H1 (cell line): Measurements from ENCODE around the gene KPNA3. TPM values are rescaled to one million over a fixed set of nuclear protein-coding genes. Genes with fewer than 3 reads are reported as not detected.

Experiments used
- CTCF ChIA-PET: fragments of 300-600 bp; sonication (Branson Sonifier 250); formaldehyde crosslinking; loops from one replicate; lab custom pipeline; 2021; ENCODE audit not compliant: partially characterized antibody; lab: Charles Lee
- POLR2A ChIA-PET: fragments of 300-600 bp; sonication (Branson Sonifier 250); formaldehyde crosslinking; loops from one replicate; lab custom pipeline; 2021; ENCODE audit warnings: inconsistent platforms; ENCODE audit not compliant: partially characterized antibody; lab: Charles Lee
- DNase-seq, 2 experiments: peaks; one replicate each; pipeline versions ENCODE4 v3.0.0 to v3.0.0-alpha.2; 2010 to 2022; ENCODE audit warnings: low spot score in 2 of 2, low read depth in 1 of 2, mixed read lengths in 1 of 2
- FAIRE-seq: peaks from 2 replicates; lab custom pipeline; 2011; peaks lifted over from hg19 to GRCh38; lab: Jason Lieb, UNC
- H2AFZ ChIP-seq: 2 replicates; pipeline ENCODE4 v1.8.1; 2012; ENCODE audit warnings: low read length, inconsistent platforms
- H2AK5ac ChIP-seq: 2 replicates; pipeline ENCODE4 v1.6.1; 2013; ENCODE audit warnings: low read depth, low read length
- H2BK120ac ChIP-seq: replicated peaks from 2 replicates; pipeline ENCODE3; 2013; ENCODE audit warnings: low read depth, low read length, inconsistent platforms
- H2BK12ac ChIP-seq: 2 replicates; pipeline ENCODE4 v1.6.1; 2013; ENCODE audit warnings: low read depth, low read length
- H2BK15ac ChIP-seq: 2 replicates; pipeline ENCODE4 v1.6.1; 2013; ENCODE audit warnings: low read length
- H2BK20ac ChIP-seq: 2 replicates; pipeline ENCODE4 v1.6.1; 2013; ENCODE audit warnings: low read length
- H2BK5ac ChIP-seq: 2 replicates; pipeline ENCODE4 v1.6.1; 2013; ENCODE audit warnings: low read depth, low read length
- H3K14ac ChIP-seq: 2 replicates; pipeline ENCODE4 v1.6.1; 2013; ENCODE audit warnings: inconsistent platforms; ENCODE audit not compliant: insufficient read length
- H3K18ac ChIP-seq: 2 replicates; pipeline ENCODE4 v1.6.1; 2013; ENCODE audit warnings: low read length; ENCODE audit errors: extremely low read depth
- H3K23ac ChIP-seq: 2 replicates; pipeline ENCODE4 v1.6.1; 2013; ENCODE audit warnings: inconsistent platforms; ENCODE audit not compliant: insufficient read length
- H3K23me2 ChIP-seq: 2 replicates; pipeline ENCODE4 v1.6.1; 2013; ENCODE audit warnings: low read depth, low read length
- H3K27ac ChIP-seq: 2 replicates; pipeline ENCODE4 v1.6.1; 2011; ENCODE audit warnings: low read depth, low read length, inconsistent platforms
- H3K27me3 ChIP-seq, 4 experiments: replicated peaks in 1 of 4; 1 replicate in 1 of 4; 2 replicates in 3 of 4; pipeline versions ENCODE4 v1.6.1 to v1.8.1; 2011 to 2013; ENCODE audit warnings: low read length in 3 of 4, mild to moderate bottlenecking in 3 of 4, inconsistent platforms in 2 of 4, mixed read lengths in 2 of 4, moderate library complexity in 1 of 4; ENCODE audit not compliant: control insufficient read depth in 3 of 4, insufficient read depth in 3 of 4; ENCODE audit errors: extremely low read depth in 1 of 4
- H3K36me3 ChIP-seq, 4 experiments: 2 replicates each; pipeline versions ENCODE4 v1.6.1 to v1.8.1; 2011 to 2013; ENCODE audit warnings: mild to moderate bottlenecking in 4 of 4, low read length in 3 of 4, moderate library complexity in 2 of 4, control low read depth in 1 of 4, inconsistent platforms in 1 of 4; ENCODE audit not compliant: insufficient read depth in 4 of 4, control insufficient read depth in 2 of 4
- H3K4ac ChIP-seq: replicated peaks from 2 replicates; pipeline ENCODE3; 2013; ENCODE audit warnings: low read length, low read depth, mixed read lengths, inconsistent platforms; ENCODE audit not compliant: insufficient read length
- H3K4me1 ChIP-seq, 4 experiments: replicated peaks in 1 of 4; 1 replicate in 1 of 4; 2 replicates in 3 of 4; pipeline versions ENCODE4 v1.6.1 to v1.8.1; 2011 to 2013; ENCODE audit warnings: low read length in 3 of 4, inconsistent platforms in 2 of 4, mixed read lengths in 1 of 4; ENCODE audit not compliant: insufficient read depth in 4 of 4, control insufficient read depth in 3 of 4
- H3K4me2 ChIP-seq, 2 experiments: 2 replicates each; pipeline versions ENCODE4 v1.6.1 to v1.8.1; 2011 to 2013; ENCODE audit warnings: low read depth in 2 of 2, low read length in 2 of 2, control low read depth in 1 of 2, inconsistent platforms in 1 of 2, mild to moderate bottlenecking in 1 of 2; ENCODE audit not compliant: insufficient read depth in 1 of 2
- H3K4me3 ChIP-seq, 4 experiments: fragments of 200-600, 300-600 bp in 1 of 4; sonication (generic), shearing (Covaris generic), sonication (Bioruptor Twin) in 1 of 4; 2 replicates each; pipeline versions ENCODE4 v1.5.1 to v1.8.1; 2011 to 2016; ENCODE audit warnings: low read length in 4 of 4, low read depth in 3 of 4, control low read depth in 2 of 4, inconsistent platforms in 2 of 4, mild to moderate bottlenecking in 2 of 4, mixed read lengths in 1 of 4, moderate library complexity in 1 of 4; ENCODE audit not compliant: insufficient read depth in 2 of 4; ENCODE audit errors: extremely low read depth in 1 of 4
- H3K56ac ChIP-seq: replicated peaks from 2 replicates; pipeline ENCODE3; 2013; ENCODE audit warnings: low read depth, mild to moderate bottlenecking, mixed read lengths, low read length, inconsistent platforms; ENCODE audit not compliant: insufficient read length
- H3K79me1 ChIP-seq: 2 replicates; pipeline ENCODE4 v1.6.1; 2013; ENCODE audit warnings: low read depth, low read length, control low read depth
- H3K79me2 ChIP-seq, 2 experiments: 2 replicates each; pipeline versions ENCODE4 v1.6.1 to v1.8.1; 2012 to 2013; ENCODE audit warnings: low read length in 2 of 2, mild to moderate bottlenecking in 2 of 2, inconsistent platforms in 1 of 2; ENCODE audit not compliant: insufficient read depth in 2 of 2, control insufficient read depth in 1 of 2
- H3K9ac ChIP-seq, 4 experiments: replicated peaks in 1 of 4; 1 replicate in 1 of 4; 2 replicates in 3 of 4; pipeline versions ENCODE4 v1.6.1 to v1.8.1; 2011 to 2013; ENCODE audit warnings: low read depth in 3 of 4, low read length in 3 of 4, control low read depth in 2 of 4, mild to moderate bottlenecking in 2 of 4, moderate library complexity in 2 of 4, inconsistent platforms in 1 of 4; ENCODE audit errors: extremely low read depth in 1 of 4
- H3K9me3 ChIP-seq, 2 experiments: 2 replicates each; pipeline versions ENCODE4 v1.6.1 to v1.8.1; 2012 to 2013; ENCODE audit warnings: mild to moderate bottlenecking in 2 of 2, moderate library complexity in 2 of 2, control low read depth in 1 of 2, inconsistent platforms in 1 of 2, low read depth in 1 of 2, low read length in 1 of 2, mixed read lengths in 1 of 2; ENCODE audit not compliant: insufficient read depth in 2 of 2
- H4K20me1 ChIP-seq, 2 experiments: replicated peaks in 1 of 2; 2 replicates each; pipeline versions ENCODE3 to v1.8.1; 2011 to 2013; ENCODE audit warnings: inconsistent platforms in 2 of 2, low read length in 2 of 2, mild to moderate bottlenecking in 1 of 2; ENCODE audit not compliant: insufficient read depth in 2 of 2, control insufficient read depth in 1 of 2
- H4K5ac ChIP-seq: 2 replicates; pipeline ENCODE4 v1.6.1; 2013; ENCODE audit warnings: low read length, low read depth, mixed read lengths, inconsistent platforms; ENCODE audit not compliant: insufficient read length
- H4K8ac ChIP-seq: 2 replicates; pipeline ENCODE4 v1.8.0; 2013; ENCODE audit warnings: mild to moderate bottlenecking, moderate library complexity, low read length, inconsistent platforms; ENCODE audit not compliant: insufficient read depth; ENCODE audit errors: extremely low read depth
- H4K91ac ChIP-seq: replicated peaks from 2 replicates; pipeline ENCODE3; 2013; ENCODE audit warnings: low read length, mixed read lengths, inconsistent platforms; ENCODE audit not compliant: insufficient read length
- ASH2L ChIP-seq: fragments of 200-600, 300-600 bp; sonication (generic); IDR thresholded peaks from one replicate; pipeline ENCODE4 v1.7.1; 2017; ENCODE audit warnings: low read length
- CREB1 ChIP-seq: IDR thresholded peaks from 2 replicates; pipeline ENCODE4 v1.6.1; 2012; ENCODE audit warnings: inconsistent platforms
- CTCF ChIP-seq, 3 experiments: IDR thresholded peaks; 1 replicate in 2 of 3; 2 replicates in 1 of 3; pipeline versions ENCODE4 v1.5.1 to v1.6.1; 2011; ENCODE audit warnings: low read length in 3 of 3, mild to moderate bottlenecking in 3 of 3, inconsistent platforms in 2 of 3, low read depth in 1 of 3, moderate library complexity in 1 of 3; ENCODE audit not compliant: insufficient read depth in 1 of 3; ENCODE audit errors: control extremely low read depth in 1 of 3
- GTF2F1 ChIP-seq: IDR thresholded peaks from 2 replicates; pipeline ENCODE4 v1.6.1; 2012; ENCODE audit warnings: low read depth, low read length, improper control_type of control experiment, borderline replicate concordance
- JUN ChIP-seq: IDR thresholded peaks from 2 replicates; pipeline ENCODE4 v1.6.1; 2011; ENCODE audit warnings: low read depth, mild to moderate bottlenecking, improper control_type of control experiment, low read length
- KDM1A ChIP-seq: fragments of 200-600, 300-600 bp; sonication (generic); IDR thresholded peaks from 2 replicates; pipeline ENCODE4 v1.7.1; 2016; ENCODE audit warnings: mild to moderate bottlenecking, low read length, borderline replicate concordance
- KDM5A ChIP-seq: fragments of 200-600 bp; IDR thresholded peaks from 2 replicates; pipeline ENCODE4 v1.7.1; 2012; ENCODE audit warnings: mild to moderate bottlenecking, low read length, inconsistent platforms, mixed read lengths
- SP2 ChIP-seq: IDR thresholded peaks from 2 replicates; pipeline ENCODE4 v1.6.1; 2012; ENCODE audit warnings: mild to moderate bottlenecking, low read length, inconsistent platforms
- SP4 ChIP-seq: IDR thresholded peaks from 2 replicates; pipeline ENCODE4 v1.6.1; 2012; ENCODE audit warnings: low read length, inconsistent platforms
- ZNF274 ChIP-seq: IDR thresholded peaks from 2 replicates; pipeline ENCODE4 v1.7.0; 2012; ENCODE audit warnings: low read length, borderline replicate concordance; ENCODE audit errors: extremely low read depth
- WGBS, 2 experiments: shearing (Covaris generic) in 1 of 2; methylation state at CpG; one replicate each; pipeline versions ENCODE4 v1.1.6 to v1.1.7; 2013 to 2015; ENCODE audit warnings: low lambda C conversion rate in 2 of 2, mixed read lengths in 2 of 2, inconsistent platforms in 1 of 2, low coverage in 1 of 2, missing lambda C conversion rate in 1 of 2; ENCODE audit not compliant: insufficient replicate concordance in 2 of 2, insufficient coverage in 1 of 2, insufficient read length in 1 of 2; ENCODE audit errors: extremely low coverage in 1 of 2, missing lambda C conversion rate in 1 of 2; 5-methylcytosine and 5-hydroxymethylcytosine counted together
- polyA plus RNA-seq, 7 experiments: library from polyadenylated mRNA; depleted of rRNA in 3 of 7; stranded (reverse) in 5 of 7; unstranded in 2 of 7; fragments of >200 nt in 5 of 7; fragments of 200-250 nt in 2 of 7; gene quantifications; 1 replicate in 5 of 7; 2 replicates in 1 of 7; 4 replicates in 1 of 7; pipeline versions ENCODE4 v1.2.1 to v1.2.3, GENCODE V29; 2011 to 2013; ENCODE audit warnings: missing spikeins in 2 of 7, mixed read lengths in 2 of 7
- total RNA-seq: library from RNA; stranded (reverse); fragmentation: NEBNext Ultra II Directional; extraction: Animal tissue kit (Norgen Biotek cat#: 25700); gene quantifications from 2 replicates; pipeline ENCODE4 v1.2.1, GENCODE V29; 2021

Gene KPNA3
- total and polyA plus RNA-seq, 2 of the 8 experiments (the other 6 are each of a cell fraction or from before 2014, with no cell fraction given) = 21.4 to 63.2 TPM

- H4K8ac ChIP-seq = no peak overlapping the region
- no peak overlapping the region for H2AK5ac ChIP-seq
- no peak overlapping the region for H4K5ac ChIP-seq
- H2BK20ac ChIP-seq = no peak overlapping the region
- H3K4me2 ChIP-seq = no peak overlapping the region
- H4K20me1 ChIP-seq = peaks cover 5 to 12% of the 10 kb centered on the region in 2 experiments
- H3K23me2 ChIP-seq = no peaks in the 10 kb centered on the region
- DNase-seq (no peak), FAIRE-seq (no peak)
- H3K27ac ChIP-seq = no peak overlapping the region
- no peak overlapping the region for H3K14ac ChIP-seq
- H3K9ac ChIP-seq = no peak overlapping the region
- H3K79me2 ChIP-seq = peaks cover 6 to 98% of the 10 kb centered on the region in 2 experiments
- H3K4me1 ChIP-seq = no peaks in the 10 kb centered on the region
- no peak overlapping the region for H2BK5ac ChIP-seq
- H2BK120ac ChIP-seq = no peak overlapping the region
- CTCF ChIA-PET = interaction anchor here (0.7 kb wide), 1 partner anchor 231 kb away, joined by 3 read pairs; no protein-coding TSS in a partner anchor
- no peak overlapping the region for H2BK15ac ChIP-seq
- H2AFZ ChIP-seq = no peak overlapping the region
- H2BK12ac ChIP-seq = no peak overlapping the region
- H3K79me1 ChIP-seq = peaks cover 6% of the 10 kb centered on the region; the same call in 1 of the 2 replicates
- H3K9me3 ChIP-seq = no peaks in the 10 kb centered on the region
- no peak overlapping the region for H3K56ac ChIP-seq
- no peak overlapping the region for H3K18ac ChIP-seq
- POLR2A ChIA-PET = interaction anchor here (3.1 kb wide), 2 partner anchors 13 to 14 kb away, joined by 10 to 12 read pairs; partner anchors contain the start of gene KPNA3
- H3K4ac ChIP-seq = no peak overlapping the region
- H3K27me3 ChIP-seq = no peaks in the 10 kb centered on the region
- H3K36me3 ChIP-seq = no peaks in the 10 kb centered on the region
- no peak overlapping the region for H4K91ac ChIP-seq
- no peak overlapping the region for H3K23ac ChIP-seq
- H3K4me3 ChIP-seq = no peak overlapping the region
- 89% methylated on average over 6 of the region's 6 CpGs; no CpG with 5 or more reads in 1 of the 2 experiments for WGBS, 2 experiments
- TF ChIP-seq ASH2L (no peak), KDM5A (no peak), CREB1 (no peak), CTCF (IDR thresholded peaks at IDR 0.05; ENCODE audit: control extremely low read depth in 1 of 3, insufficient read depth in 1 of 3, low read depth in 1 of 3, low read length in 3 of 3) (no peak), SP4 (no peak), ZNF274 (no peak), SP2 (no peak), JUN (no peak), KDM1A (no peak), GTF2F1 (no peak)
These were observed 14.5 kb downstream of the KPNA3 start for GRCh38 chr13:49777746-49778614.
